Limb (tissue), 2 donors: ENCODE data around the gene CABP4.

Source experiments
- DNase-seq, 2 donors: peaks; one replicate each; pipeline ENCODE4 v3.0.0-alpha.2; 2016; ENCODE audit errors: extremely low spot score in 2 of 2

Gene CABP4

GRCh38 chr11:67496113-67496512 lies 41.0 kb downstream of the CABP4 start:
- DNase-seq: no peak

GRCh38 chr11:67497656-67498291 lies 42.6 kb downstream of the CABP4 start:
- no peak for DNase-seq

- no peak for DNase-seq
These were observed 43.4 kb downstream of the CABP4 start for GRCh38 chr11:67498544-67498972.

- DNase-seq: no peak
These were observed 44.8 kb downstream of the CABP4 start for GRCh38 chr11:67499808-67500483.

GRCh38 chr11:67500484-67500821 lies 45.3 kb downstream of the CABP4 start:
- DNase-seq: no peak

GRCh38 chr11:67500831-67501715 lies 45.9 kb downstream of the CABP4 start:
- no peak for DNase-seq

- DNase-seq: no peak
These were observed 46.7 kb downstream of the CABP4 start for GRCh38 chr11:67501854-67502253.

GRCh38 chr11:67502328-67502979 lies 47.3 kb downstream of the CABP4 start:
- no peak for DNase-seq

GRCh38 chr11:67503119-67504004 lies 48.2 kb downstream of the CABP4 start:
- DNase-seq: no peak

GRCh38 chr11:67504005-67504949 lies 49.1 kb downstream of the CABP4 start:
- peak in 1 of 2 donors; percentile 76 for DNase-seq

GRCh38 chr11:67504950-67505581 lies 49.9 kb downstream of the CABP4 start, which contains the start of gene PITPNM1:
Gene PITPNM1 (minus strand): TSS chr11:67505363. CDS start chr11:67504180, 1,183 bp downstream.
- peak; percentile 34 to 81 for DNase-seq

GRCh38 chr11:67505605-67506396 lies 50.6 kb downstream of the CABP4 start:
- peak; percentile 53 to 86 for DNase-seq

- DNase-seq: no peak
These were observed 51.4 kb downstream of the CABP4 start for GRCh38 chr11:67506426-67507051.

GRCh38 chr11:67507242-67507863 lies 52.2 kb downstream of the CABP4 start:
- peak in 1 of 2 donors; percentile 39 for DNase-seq

- DNase-seq: peak; percentile 94 to 97
These were observed 52.8 kb downstream of the CABP4 start, which contains the start of gene CDK2AP2 for GRCh38 chr11:67507864-67508485. Gene CDK2AP2 (minus strand): TSS chr11:67508162. CDS start chr11:67508082, 80 bp downstream.

- DNase-seq: peak; percentile 95 to 99
These were observed 53.5 kb downstream of the CABP4 start for GRCh38 chr11:67508486-67509121.
